Prostate gland (tissue), 2 donors: Measurements from ENCODE around the gene SOHLH1.

Experiments
- CTCF ChIP-seq, 4 experiments: fragments of 200-600 bp in 2 of 4; fragments of 450-650 bp in 2 of 4; sonication (generic) in 2 of 4; IDR thresholded peaks; 1 replicate in 3 of 4; 2 replicates in 1 of 4; pipeline ENCODE4 v1.5.1; 2016 to 2019; ENCODE audit warnings: antibody characterized with exemption in 4 of 4, mild to moderate bottlenecking in 2 of 4, moderate library complexity in 2 of 4
- POLR2A ChIP-seq: fragments of 450-650 bp; IDR thresholded peaks from one replicate; pipeline ENCODE4 v1.6.1; 2016; ENCODE audit warnings: antibody characterized with exemption, mild to moderate bottlenecking
- POLR2AphosphoS5 ChIP-seq: sonication (generic); formaldehyde crosslinking; IDR thresholded peaks from one replicate; pipeline ENCODE4 v1.6.1; 2017; ENCODE audit warnings: antibody characterized with exemption

GRCh38 chr9:135737840-135738521 lies 38.7 kb upstream of the SOHLH1 start:
- TF ChIP-seq CTCF (IDR thresholded peaks at IDR 0.05) (no peak), POLR2AphosphoS5 (no peak), POLR2A (no peak)
